ENCODE results near the gene FSTL4. TPM values are rescaled to one million over a fixed set of nuclear protein-coding genes. Genes with fewer than 3 reads are reported as not detected.

The FSTL4 gene
- total RNA-seq, 2 donors from 2014 or later, result not detected

- Mint-ChIP-seq H3K27ac (no peak overlapping the region), H3K9me3 (no peaks in the 10 kb centered on the region), H3K36me3 (no peaks in the 10 kb centered on the region)
- DNase-seq (ENCODE audit: low spot score in 2 of 2) (no peak), ATAC-seq (no peak)
Observed at GRCh38 chr5:133482028-133482427, 130.3 kb downstream of the FSTL4 start.

GRCh38 chr5:133480866-133481265 is 131.5 kb downstream of the FSTL4 start:
- Mint-ChIP-seq H3K27ac (no peak overlapping the region), H3K36me3 (no peaks in the 10 kb centered on the region), H3K9me3 (no peaks in the 10 kb centered on the region)
- ATAC-seq (no peak), DNase-seq (ENCODE audit: low spot score in 2 of 2) (no peak)

- Mint-ChIP-seq H3K9me3 (no peaks in the 10 kb centered on the region), H3K36me3 (no peaks in the 10 kb centered on the region), H3K27ac (no peak overlapping the region)
- no peak for ATAC-seq
- no peak for DNase-seq (ENCODE audit: low spot score in 2 of 2)
Observed at GRCh38 chr5:133480366-133480765, 132.0 kb downstream of the FSTL4 start.

GRCh38 chr5:133478199-133478985 is 133.9 kb downstream of the FSTL4 start:
- no peak for ATAC-seq
- Mint-ChIP-seq H3K36me3 (no peaks in the 10 kb centered on the region), H3K27ac (no peak overlapping the region), H3K9me3 (no peaks in the 10 kb centered on the region)
- DNase-seq (ENCODE audit: low spot score in 2 of 2), result no peak

GRCh38 chr5:133475986-133476385 is 136.4 kb downstream of the FSTL4 start:
- Mint-ChIP-seq H3K9me3 (no peaks in the 10 kb centered on the region), H3K36me3 (no peaks in the 10 kb centered on the region), H3K27ac (no peak overlapping the region)
- DNase-seq (ENCODE audit: low spot score in 2 of 2) (no peak), ATAC-seq (no peak)

- no peak for DNase-seq (ENCODE audit: low spot score in 2 of 2)
- no peak for ATAC-seq
- Mint-ChIP-seq H3K36me3 (no peaks in the 10 kb centered on the region), H3K27ac (no peak overlapping the region), H3K9me3 (no peaks in the 10 kb centered on the region)
Observed at GRCh38 chr5:133474851-133475590, 137.3 kb downstream of the FSTL4 start.

- Mint-ChIP-seq H3K36me3 (no peaks in the 10 kb centered on the region), H3K27ac (no peak overlapping the region), H3K9me3 (no peaks in the 10 kb centered on the region)
- ATAC-seq (no peak), DNase-seq (ENCODE audit: low spot score in 2 of 2) (no peak)
Observed at GRCh38 chr5:133473291-133473690, 139.1 kb downstream of the FSTL4 start.

GRCh38 chr5:133472829-133473228 is 139.5 kb downstream of the FSTL4 start:
- no peaks in the 10 kb centered on the region for H3K9me3 Mint-ChIP-seq
- DNase-seq (ENCODE audit: low spot score in 2 of 2) (no peak), ATAC-seq (no peak)
- H3K27ac Mint-ChIP-seq, result peak overlapping the region in 1 of 2 donors; percentile 51
- no peaks in the 10 kb centered on the region for H3K36me3 Mint-ChIP-seq

GRCh38 chr5:133471699-133472098 is 140.6 kb downstream of the FSTL4 start:
- DNase-seq (ENCODE audit: low spot score in 2 of 2) (no peak), ATAC-seq (no peak)
- Mint-ChIP-seq H3K9me3 (no peaks in the 10 kb centered on the region), H3K27ac (no peak overlapping the region), H3K36me3 (no peaks in the 10 kb centered on the region)

- DNase-seq (ENCODE audit: low spot score in 2 of 2) (no peak), ATAC-seq (no peak)
- H3K27ac Mint-ChIP-seq, result no peak overlapping the region
- H3K36me3 Mint-ChIP-seq, result no peaks in the 10 kb centered on the region
- H3K9me3 Mint-ChIP-seq, result no peaks in the 10 kb centered on the region
Observed at GRCh38 chr5:133470841-133471240, 141.5 kb downstream of the FSTL4 start.

GRCh38 chr5:133469846-133470245 is 142.5 kb downstream of the FSTL4 start:
- DNase-seq (ENCODE audit: low spot score in 2 of 2) (no peak), ATAC-seq (no peak)
- Mint-ChIP-seq H3K27ac (no peak overlapping the region), H3K9me3 (no peaks in the 10 kb centered on the region), H3K36me3 (no peaks in the 10 kb centered on the region)

- no peak for DNase-seq (ENCODE audit: low spot score in 2 of 2)
- H3K27ac Mint-ChIP-seq, result no peak overlapping the region
- H3K9me3 Mint-ChIP-seq, result no peaks in the 10 kb centered on the region
- ATAC-seq, result no peak
- H3K36me3 Mint-ChIP-seq, result no peaks in the 10 kb centered on the region
Observed at GRCh38 chr5:133469252-133469651, 143.1 kb downstream of the FSTL4 start.

GRCh38 chr5:133468596-133468995 is 143.7 kb downstream of the FSTL4 start:
- no peak for ATAC-seq
- DNase-seq (ENCODE audit: low spot score in 2 of 2), result no peak
- H3K36me3 Mint-ChIP-seq, result no peaks in the 10 kb centered on the region
- H3K9me3 Mint-ChIP-seq, result no peaks in the 10 kb centered on the region
- H3K27ac Mint-ChIP-seq, result no peak overlapping the region

GRCh38 chr5:133467826-133468463 is 144.4 kb downstream of the FSTL4 start:
- Mint-ChIP-seq H3K9me3 (no peaks in the 10 kb centered on the region), H3K27ac (no peak overlapping the region), H3K36me3 (no peaks in the 10 kb centered on the region)
- ATAC-seq (no peak), DNase-seq (ENCODE audit: low spot score in 2 of 2) (no peak)

- Mint-ChIP-seq H3K36me3 (no peaks in the 10 kb centered on the region), H3K27ac (no peak overlapping the region), H3K9me3 (no peaks in the 10 kb centered on the region)
- ATAC-seq (peak in 1 of 2 donors; percentile 26), DNase-seq (ENCODE audit: low spot score in 2 of 2) (no peak)
Observed at GRCh38 chr5:133467335-133467779, 145.0 kb downstream of the FSTL4 start.

GRCh38 chr5:133466556-133467334 is 145.6 kb downstream of the FSTL4 start:
- ATAC-seq (peak; percentile 20 to 22), DNase-seq (ENCODE audit: low spot score in 2 of 2) (no peak)
- Mint-ChIP-seq H3K36me3 (no peaks in the 10 kb centered on the region), H3K27ac (no peak overlapping the region), H3K9me3 (no peaks in the 10 kb centered on the region)

- ATAC-seq (no peak), DNase-seq (ENCODE audit: low spot score in 2 of 2) (no peak)
- no peaks in the 10 kb centered on the region for H3K36me3 Mint-ChIP-seq
- H3K9me3 Mint-ChIP-seq, result no peaks in the 10 kb centered on the region
- H3K27ac Mint-ChIP-seq, result no peak overlapping the region
Observed at GRCh38 chr5:133464013-133464412, 148.3 kb downstream of the FSTL4 start.
